SK-N-DZ (cell line): ENCODE measurements around the gene STK24.

Experiments
- DNase-seq: peaks from one replicate; pipeline ENCODE4 v3.0.0-alpha.2; 2015; ENCODE audit warnings: low spot score

STK24 gene

DNA sequence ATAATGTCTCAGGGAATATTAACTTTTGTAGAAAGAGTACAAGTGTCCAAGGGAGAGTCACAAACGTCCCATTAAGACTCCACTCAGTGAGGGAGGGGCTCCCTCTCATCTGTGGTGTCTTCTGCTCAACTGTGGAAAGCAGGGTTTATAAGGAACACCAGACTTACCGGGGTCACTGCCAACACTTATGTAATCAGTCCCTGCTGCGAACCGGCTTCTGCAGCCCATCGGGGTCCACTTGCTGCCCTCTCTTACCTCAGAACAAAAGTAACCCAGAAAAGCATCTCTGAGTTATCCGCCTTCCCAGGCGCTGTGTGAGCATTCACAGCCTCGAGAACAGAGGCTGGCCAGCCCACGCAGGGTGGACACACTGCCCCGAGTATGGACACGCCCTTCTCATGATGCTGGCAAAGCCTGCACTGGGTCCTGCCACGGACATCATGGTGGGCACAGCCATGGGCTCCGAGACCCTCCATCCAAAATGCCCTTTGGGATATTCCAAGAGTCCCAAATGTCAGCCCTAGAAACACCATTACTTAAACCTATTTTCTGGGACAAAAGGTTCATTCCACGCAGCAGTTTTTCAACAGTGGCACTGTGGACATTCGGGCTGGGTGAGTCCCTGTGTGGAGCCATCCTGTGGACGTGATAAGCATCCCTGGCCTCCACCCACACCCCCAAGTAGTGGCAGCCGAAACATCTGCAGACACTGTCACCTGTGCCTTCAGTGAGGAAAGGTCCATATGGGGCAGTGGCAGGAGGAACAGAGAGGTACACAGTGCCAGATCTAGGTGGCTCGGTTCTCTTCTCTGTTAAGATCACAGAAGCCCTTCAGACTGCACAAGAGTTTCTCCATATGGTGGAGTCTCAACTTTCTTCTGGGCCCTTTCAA, 63.9 kb downstream of the STK24 start:
- DNase-seq, result no peak

DNA sequence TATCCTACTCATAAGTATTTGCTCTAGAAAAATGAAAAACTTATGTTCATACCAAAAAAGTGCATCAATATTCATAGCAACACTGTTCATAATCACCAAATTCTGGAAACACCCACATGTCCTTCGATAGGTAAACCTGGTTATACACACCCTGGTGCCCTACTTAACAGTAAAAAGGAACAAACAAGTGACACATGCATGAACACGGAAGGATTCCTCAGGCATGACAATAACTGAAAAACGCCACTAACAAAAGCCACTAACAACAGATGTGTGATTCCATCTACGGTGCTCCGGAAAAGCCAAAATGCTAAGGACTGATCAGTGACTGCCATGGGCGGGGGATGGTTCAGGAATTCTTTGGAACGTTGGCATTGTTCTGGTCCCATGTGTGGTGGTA, 65.5 kb downstream of the STK24 start:
- no peak for DNase-seq

DNA sequence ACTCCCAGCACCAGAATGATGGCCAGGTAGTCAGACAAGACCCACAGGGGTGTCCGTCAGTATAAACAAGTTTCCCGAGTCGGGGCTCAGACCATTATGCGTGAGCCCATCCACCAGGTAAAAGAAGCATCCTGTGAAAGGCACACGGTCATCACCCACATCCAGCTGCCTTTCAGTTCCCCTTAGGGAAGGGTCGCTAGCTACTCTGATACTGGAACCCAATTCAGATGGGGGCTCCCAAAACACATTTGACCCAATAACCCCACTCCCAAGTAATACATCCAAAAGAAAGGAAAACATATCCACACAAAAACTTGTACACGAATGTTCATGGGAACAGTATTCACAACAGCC, 66.8 kb downstream of the STK24 start:
- DNase-seq, result no peak

DNA sequence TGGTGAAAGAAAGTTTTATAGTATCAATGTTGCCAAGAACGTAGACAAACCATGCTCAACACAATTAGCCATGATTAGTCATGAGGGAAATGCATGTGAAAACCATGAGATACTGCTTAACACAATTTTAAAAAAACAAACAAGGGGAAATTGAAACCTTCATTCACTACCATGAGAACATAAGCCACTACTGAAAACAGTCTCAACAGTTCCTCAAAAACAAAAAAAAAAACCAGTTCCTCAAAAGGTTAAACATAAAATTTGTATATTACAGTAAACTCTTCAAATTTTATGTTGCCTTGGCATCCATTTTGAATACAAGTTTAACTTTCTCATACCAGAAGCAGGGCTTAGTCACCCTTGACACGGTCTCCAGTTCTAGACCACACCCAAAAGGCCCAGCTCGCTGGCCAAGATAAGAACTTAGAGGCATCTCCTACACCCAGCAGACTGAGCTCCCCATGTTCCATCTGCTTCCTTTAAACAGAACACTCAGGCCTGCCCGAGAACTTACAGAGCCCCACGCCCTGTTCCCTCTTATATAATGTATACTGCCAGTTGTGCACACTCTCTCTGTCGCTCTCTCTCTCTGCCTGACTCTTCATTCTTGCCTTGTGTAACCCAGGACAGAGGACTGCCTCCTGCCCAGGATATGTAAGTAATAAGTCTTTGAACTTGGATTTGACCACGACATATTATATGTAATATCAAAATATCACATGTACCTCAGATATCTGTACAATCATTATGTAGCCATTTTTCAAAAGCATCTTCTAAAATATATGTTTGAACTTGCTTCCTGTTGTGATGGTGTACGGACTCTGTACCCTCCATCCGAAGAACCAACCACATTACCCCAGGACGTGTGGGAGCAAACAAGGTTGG, 67.4 kb downstream of the STK24 start:
- no peak for DNase-seq

DNA sequence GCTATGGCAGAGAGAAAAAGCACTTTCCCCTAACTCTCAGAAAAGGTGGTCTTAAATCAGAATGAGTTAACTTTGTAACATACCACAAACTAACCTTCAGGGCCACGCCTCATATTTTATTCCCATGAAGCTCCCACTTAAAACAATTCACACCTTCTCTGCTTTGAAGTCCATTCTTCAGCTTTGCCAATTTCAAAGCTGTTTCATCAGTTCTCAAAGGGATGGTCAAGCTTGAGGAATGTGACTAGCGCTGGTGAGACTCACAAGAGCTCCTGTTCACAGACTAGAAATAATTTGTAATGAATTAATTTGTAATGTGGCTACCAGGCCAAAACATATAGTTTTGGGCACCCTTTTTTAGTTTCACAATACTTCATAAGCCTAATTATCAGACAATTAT, 68.2 kb downstream of the STK24 start:
- DNase-seq, result no peak

DNA sequence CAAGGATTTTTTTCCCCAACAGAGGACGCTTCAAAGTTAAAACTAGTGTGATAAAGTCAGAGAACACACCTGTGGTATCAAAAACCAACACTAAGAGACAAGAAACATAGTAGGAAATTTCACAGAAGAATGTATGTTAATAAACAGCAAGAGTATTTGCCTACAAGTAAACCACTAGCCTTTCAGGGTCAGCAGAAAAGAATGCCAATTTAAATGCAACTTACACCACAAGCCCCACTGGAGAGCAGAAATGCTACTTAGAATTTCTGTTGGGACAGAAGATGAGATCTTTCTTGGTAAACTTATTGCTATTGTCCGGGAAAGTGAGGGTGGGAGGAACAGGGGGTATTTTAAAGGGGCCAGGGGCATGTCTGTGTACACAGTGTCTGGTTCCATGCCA, 68.6 kb downstream of the STK24 start:
- DNase-seq, result no peak

DNA sequence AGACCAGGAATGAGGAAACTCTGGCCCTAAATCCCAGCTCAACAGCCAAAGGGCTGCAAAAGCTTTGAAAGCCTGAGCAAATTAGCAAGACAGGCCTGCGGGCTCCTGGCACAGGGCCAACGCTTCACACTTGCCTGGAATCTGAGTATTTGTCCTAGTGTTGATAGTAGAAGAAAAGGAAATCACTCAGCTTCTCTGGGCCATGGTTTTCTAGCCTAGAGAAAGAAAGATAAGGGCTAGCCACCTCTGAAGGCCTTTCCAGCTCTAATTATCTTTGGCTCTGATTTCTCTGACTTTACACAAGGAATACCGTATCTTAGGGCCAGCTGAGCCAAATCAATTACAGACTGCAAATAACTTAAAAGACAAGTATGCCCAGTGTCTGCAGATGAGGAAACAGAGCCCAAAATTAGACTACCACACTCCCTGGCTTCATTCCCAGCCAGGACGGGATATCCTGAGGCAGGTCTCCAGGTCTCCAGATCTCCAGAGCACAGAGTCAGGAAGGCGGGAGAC, 69.6 kb downstream of the STK24 start:
- DNase-seq, result peak; percentile 35

DNA sequence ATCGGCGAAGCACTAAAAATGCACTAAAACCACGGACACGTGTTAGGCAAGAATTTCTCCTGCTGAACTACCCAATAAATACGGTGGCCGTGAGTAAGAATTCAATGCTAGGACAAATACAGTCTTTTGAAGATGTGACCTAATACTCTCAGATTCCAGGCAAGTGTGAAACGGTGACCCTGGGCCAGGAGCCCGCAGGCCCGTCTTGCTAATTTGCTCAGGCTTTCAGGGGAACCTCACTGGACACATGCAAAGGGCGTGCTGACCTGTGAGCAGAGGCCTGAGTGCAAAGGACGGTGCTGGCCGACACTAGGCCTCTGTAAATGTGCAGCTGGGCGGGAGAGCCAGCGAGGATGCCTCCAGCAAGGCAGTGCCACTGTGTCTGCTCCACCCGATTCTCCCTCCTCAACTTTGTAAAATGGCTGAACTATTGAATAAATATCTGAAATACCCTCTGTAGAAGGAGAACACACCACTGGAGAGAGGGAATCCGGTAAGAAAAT, 70.1 kb downstream of the STK24 start:
- DNase-seq, result no peak

DNA sequence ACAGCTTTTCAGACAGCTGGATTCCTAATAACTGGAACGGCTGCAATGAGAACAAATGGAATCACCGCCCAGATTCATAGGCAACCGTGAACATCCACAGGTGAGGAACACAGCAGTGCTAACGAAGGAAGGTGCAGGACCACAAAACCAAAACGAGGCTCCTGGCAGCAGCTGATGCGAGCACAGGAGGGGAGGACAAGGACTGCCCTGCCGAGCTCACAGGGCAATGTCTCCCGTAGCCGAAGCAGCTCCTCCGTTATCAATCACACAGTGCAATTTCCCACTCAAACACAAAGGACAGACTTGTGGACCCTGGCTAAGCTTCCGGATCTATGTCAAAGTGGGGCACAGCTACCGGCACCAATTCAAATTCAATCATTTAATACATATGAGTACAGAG, 70.6 kb downstream of the STK24 start:
- DNase-seq, result no peak

DNA sequence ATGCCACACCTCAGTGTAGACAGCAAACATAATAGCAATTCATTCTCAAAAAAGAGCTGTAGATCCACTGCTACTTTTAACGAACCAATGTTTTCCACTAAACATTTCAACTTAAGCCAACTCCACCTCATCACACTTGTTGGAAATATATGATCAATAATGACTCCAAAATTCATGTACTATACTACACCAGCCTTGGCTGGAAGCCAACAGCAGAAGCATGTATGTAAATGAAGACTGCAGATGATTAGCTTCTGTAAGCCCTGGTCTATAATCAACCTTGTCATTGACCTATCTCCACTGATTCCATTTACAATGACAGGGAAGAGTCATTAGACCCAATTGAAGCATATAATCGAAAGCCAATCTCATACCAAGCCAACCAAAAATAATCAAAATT, 71.7 kb downstream of the STK24 start:
- DNase-seq, result no peak

DNA sequence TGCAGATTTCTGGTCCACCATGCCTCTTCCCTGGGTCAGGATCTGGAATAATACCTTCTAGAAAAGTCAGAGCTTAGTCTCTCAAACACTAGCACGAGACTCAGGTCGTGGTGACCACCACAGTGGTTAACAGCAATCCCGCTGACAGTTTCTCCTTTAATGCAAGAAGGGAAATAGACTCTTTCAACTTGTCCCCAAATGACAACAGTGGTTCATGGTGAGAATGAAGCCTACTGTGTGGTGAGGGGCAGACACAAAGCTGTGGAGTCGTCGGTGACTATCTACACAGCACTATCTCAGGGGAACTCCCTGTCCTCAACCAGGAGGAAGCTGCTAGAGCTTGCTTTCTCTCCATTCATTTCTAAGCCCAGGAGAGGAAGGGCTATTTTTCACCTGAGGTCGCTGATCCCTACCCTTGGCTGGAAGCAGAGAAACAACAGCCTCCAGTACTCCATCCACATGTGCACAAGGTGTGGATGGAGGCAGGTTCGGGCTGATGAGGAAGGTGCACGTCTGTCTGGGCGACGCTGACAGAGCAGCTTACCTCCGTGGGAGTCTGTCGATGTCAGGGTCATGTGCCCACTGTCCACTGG, 72.4 kb downstream of the STK24 start:
- DNase-seq, result no peak

DNA sequence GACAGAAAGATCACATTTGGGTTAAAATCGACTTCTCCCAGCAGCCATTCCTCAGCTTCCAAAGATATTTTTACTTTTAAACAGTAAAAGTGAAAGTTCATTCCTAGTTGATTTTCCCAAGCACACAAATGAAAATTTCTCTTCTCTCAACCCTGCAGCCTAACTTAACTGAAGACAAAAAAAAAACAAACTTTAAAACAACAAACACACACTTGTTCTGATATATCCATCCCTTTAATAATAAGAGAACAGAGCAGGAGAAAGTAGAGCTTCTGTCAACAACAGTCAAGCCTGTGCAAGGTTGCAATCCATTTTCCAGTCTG, 72.9 kb downstream of the STK24 start:
- no peak for DNase-seq

DNA sequence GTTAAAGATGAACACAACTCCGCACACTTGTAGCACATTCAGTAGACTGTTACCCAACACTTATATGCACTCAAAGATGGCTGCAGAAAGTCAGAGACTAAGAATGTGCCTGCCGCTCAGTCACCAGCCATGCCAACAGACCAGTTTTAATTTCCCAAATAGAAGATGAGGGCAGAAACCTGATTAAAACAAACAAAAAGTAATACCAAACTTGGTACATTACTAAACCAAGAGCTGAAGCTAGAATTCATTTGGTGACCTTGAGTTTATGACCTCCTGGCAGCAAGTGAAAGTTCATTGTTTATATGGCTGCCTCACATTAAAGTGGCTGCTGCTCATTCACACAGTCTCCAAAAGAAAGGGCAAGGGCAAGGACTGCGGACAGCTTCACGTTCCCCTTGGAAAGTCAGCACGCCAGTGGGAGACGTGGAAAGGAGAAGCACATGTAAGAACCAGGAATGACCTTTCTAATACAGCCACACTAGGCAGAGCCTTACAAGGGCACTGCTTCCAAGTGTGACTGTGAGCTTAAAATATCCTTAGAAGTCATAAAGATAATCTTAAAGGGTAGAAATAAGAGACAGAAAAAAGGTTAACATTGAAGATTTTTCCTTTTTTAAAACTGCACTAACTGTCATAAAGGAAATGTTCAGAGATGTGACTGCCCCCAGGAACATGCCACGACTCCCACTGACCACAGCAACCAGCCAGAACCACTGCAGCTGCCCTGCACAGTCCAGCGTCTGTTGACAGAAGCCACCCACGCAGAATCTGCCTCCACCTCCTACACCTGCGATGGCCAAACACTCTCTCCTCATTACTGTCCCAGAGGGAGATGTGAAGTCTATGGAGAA, 73.5 kb downstream of the STK24 start:
- no peak for DNase-seq

DNA sequence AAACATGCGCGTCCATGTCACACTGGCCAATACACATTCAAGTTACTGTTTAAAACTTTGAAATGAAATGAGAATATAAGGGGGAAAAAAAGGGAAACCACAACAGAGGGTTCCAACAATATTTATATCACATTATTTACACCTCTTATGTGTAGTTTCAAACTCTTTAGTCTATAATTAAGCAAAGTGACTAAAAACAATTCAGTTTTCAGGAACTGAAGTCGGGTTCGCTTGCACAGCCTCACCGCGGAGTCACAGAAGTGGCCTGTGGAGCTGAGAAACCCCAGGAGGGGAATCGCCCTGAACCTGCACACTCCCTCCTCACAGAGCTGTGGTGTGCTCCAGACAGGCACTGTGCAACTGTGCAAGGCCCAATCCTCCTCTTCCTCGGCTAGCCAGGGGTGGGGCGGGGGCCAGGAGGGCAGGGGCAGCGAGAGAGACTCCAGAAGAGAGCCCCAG, 75.9 kb downstream of the STK24 start:
- no peak for DNase-seq

DNA sequence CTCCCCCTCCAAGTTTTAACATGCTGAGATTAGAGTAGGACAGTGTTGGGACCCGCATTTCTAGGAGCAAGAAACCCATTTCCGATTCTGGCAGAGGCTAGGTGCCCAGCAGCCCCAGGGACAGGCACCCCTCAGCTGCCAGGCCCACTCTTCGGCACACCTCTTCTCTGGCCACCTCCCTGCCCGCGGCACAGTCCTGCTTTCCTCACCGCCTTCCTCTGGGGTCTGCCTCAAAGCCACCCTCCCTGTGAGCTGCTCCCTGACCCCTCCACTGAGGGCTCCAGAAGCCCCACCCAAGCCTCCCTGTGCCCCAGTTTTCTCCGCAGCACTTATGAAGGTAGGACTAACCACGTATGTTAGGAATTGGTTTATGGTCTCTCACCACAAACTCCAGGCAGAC, 79.9 kb downstream of the STK24 start:
- no peak for DNase-seq

DNA sequence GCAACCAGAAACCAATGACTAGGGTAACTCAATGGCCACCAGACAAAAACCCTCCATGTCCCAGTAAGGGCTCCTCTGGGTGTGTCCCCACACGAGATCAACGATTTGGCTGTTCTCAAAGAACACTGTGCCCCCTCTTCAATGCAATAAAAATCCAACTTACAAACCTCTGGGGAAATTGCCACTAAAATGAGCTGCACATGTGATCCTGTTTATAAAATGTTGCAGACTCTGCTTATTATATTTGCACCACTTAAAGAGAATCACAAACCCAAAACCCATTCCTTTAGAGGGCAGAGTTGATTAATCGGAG, 80.5 kb downstream of the STK24 start:
- no peak for DNase-seq

DNA sequence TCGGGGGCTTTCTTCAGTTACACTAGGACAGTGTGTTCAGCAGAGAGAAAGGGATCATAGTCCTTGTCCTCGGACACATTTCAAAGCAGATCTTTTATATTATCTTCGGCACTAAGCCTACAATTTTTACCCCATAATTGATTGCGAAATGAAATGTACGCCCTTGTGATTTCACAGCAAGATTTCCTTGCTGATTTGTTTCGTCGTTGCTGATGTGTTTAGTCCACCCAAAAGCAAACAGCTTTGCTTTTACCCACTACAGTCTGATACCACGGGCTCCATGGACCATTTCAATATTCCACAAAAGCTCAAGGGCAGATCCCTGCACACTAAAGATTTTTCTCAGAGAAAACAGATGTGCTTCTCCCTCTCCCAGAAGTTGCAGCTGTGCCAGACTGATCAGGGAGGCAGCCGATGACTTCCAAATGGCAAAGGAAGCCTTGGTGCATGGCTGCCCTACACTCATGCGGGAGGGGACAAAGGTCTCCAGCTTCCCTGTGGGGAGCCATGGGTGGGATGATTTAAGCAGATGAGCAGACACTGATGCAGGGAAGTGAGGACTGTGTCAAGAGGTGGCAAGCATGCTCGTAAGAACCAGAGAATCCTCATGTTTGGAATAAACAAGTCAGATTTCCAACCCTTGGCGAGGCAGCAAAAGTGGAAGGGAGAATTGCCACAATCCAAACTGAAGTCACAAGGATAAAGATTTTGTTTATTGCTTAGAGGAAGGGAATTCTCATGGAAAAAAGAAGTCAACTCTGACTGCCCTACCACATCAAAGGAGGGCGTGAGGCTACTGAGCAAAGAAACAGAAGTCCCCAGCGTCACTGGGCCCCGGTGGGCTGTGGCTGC, 81.1 kb downstream of the STK24 start:
- DNase-seq, result no peak

DNA sequence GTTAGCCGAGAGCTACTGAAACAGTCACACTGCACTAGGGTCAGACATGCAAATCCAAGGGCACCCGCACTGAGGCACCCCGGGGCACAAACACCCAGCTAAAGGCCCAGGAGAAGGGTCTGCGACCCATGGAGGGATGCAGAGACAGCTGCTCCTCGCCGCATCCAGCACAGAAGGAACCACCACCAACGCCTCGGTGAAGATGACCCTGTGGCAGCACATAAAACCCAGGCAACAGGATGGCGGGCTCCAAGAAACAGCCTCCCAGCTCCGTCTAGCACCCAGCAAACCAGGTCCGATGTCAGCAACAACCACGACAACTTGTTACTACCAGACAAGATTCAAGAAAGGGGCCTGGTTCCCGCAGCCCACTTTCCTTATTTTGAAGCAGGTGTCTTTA, 82.1 kb downstream of the STK24 start:
- DNase-seq, result no peak

DNA sequence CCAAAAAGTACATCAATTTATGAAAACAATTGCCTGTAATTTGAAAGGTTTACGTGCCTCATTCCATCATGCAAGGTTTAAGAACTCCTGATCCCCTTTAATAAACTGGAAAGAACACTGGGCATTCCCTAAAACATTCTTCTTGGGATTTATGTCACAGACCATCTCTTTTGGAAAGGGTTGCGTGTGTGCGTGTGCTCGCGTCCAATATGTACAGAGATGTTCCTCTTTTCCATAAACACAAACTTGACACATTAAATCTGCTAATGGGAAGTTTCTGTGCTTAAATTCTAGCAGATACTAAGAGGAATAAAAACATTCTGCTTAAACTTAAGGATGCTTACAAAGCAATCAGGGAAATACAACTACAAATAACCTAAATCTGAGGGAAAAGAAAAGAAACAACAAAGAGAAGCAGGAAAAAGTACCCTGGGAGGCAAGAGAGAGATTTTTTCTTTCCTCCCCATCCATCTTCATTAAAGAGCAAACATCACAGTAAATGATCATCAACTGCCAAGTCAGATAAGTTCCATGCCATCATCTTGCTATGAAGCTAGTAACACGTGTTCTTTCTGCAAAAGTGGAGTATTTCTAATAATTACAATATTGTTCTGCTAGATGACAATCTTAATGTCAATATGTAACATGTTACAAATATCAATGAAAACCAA, 83.7 kb downstream of the STK24 start:
- no peak for DNase-seq
